Measurements from ENCODE around the gene MRTFB. TPM values are rescaled to one million over a fixed set of nuclear protein-coding genes. Genes with fewer than 3 reads are reported as not detected.

MRTFB gene
- total RNA-seq, 2 experiments from 2014 or later = 12.1 to 13.3 TPM

DNA sequence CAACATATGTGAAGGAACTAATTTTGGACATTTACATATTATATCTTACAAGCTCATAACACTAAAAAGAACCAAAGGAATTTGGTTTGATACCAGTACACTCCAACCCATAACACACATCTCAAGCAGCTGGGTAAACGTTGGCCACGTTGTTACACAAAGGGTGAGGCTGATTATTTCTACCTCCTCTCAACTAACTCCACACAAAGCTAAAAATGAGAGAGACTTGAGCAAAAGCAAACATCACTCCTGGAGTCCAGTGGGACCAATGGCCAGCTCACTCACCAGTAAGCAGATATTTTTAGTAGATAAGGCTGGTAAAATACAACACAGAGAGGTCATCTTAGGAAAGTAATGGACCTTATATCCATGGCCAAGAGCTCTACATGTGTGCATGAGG is 207.6 kb downstream of the MRTFB start:
- Mint-ChIP-seq H3K36me3 (no peaks in the 10 kb centered on the region), H3K27ac (no peak overlapping the region), H3K4me1 (no peaks in the 10 kb centered on the region), H3K9me3 (ENCODE audit: low read depth) (no peaks in the 10 kb centered on the region), H3K27me3 (peaks cover 8% of the 10 kb centered on the region), H3K4me3 (no peak overlapping the region)
- no peak for ATAC-seq
- CTCF ChIA-PET = no interaction called here
- DNase-seq = no peak

DNA sequence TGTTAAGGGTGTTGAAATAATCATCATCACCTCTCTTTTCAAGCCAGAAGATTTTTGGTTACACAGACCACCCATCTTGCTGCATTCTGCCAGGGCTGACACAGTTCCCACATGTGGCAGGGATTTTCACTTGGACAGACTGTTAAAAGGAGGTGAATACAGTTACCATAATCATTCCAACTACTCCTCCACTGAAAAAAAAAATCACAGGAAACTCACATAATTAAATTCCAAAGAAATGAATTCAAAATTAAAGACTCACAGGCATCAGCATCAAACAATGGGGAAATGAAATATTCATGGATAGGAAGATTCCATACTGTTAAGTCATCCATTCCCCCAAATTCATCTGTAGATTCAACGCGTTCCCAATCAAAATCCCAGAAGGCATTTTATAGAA is 209.4 kb downstream of the MRTFB start:
- no peak for ATAC-seq
- Mint-ChIP-seq H3K36me3 (no peaks in the 10 kb centered on the region), H3K4me3 (no peak overlapping the region), H3K27ac (no peak overlapping the region), H3K9me3 (ENCODE audit: low read depth) (no peaks in the 10 kb centered on the region), H3K27me3 (peaks cover 9% of the 10 kb centered on the region), H3K4me1 (peaks cover 9% of the 10 kb centered on the region)
- DNase-seq = no peak
- CTCF ChIA-PET = interaction anchor here (0.8 kb wide), 1 partner anchor 16 kb away, joined by 3 read pairs; no protein-coding TSS in a partner anchor

DNA sequence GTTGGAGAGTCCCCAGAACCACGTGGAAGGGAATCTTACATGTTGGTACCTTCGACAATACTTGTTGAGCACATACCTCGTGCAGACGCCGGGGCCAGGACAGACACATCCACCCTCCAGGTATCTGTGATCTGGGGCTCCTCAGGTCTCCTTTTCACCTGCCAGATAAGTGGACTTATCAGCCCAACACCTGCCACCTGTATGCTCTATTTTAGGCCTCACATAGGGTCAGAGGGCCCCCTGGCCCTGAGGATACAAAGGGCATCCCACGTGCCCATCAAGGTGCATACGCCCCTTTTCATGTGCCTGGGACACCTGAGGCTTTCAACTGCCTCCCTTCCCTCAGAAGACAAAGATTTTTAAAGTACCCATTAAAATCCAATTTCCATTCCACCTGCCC is 212.7 kb downstream of the MRTFB start:
- Mint-ChIP-seq H3K4me3 (no peak overlapping the region), H3K9me3 (ENCODE audit: low read depth) (no peaks in the 10 kb centered on the region), H3K27me3 (peaks cover 2% of the 10 kb centered on the region), H3K27ac (no peak overlapping the region), H3K36me3 (no peaks in the 10 kb centered on the region), H3K4me1 (peaks cover 20% of the 10 kb centered on the region)
- ATAC-seq (no peak), DNase-seq (no peak)
- CTCF ChIA-PET = interaction anchor here (0.9 kb wide), 1 partner anchor 360 kb away, joined by 5 read pairs; no protein-coding TSS in a partner anchor

- Mint-ChIP-seq H3K27ac (no peak overlapping the region), H3K9me3 (ENCODE audit: low read depth) (peaks cover 4% of the 10 kb centered on the region), H3K4me1 (peaks cover 20% of the 10 kb centered on the region), H3K36me3 (peaks cover 3% of the 10 kb centered on the region), H3K4me3 (peak overlapping the region; percentile 80), H3K27me3 (peaks cover 2% of the 10 kb centered on the region)
- ATAC-seq (no peak), DNase-seq (no peak)
- CTCF ChIA-PET = interaction anchor here (0.9 kb wide), 1 partner anchor 361 kb away, joined by 5 read pairs; no protein-coding TSS in a partner anchor
These were observed 213.3 kb downstream of the MRTFB start for GRCh38 chr16:14284371-14284770.

DNA sequence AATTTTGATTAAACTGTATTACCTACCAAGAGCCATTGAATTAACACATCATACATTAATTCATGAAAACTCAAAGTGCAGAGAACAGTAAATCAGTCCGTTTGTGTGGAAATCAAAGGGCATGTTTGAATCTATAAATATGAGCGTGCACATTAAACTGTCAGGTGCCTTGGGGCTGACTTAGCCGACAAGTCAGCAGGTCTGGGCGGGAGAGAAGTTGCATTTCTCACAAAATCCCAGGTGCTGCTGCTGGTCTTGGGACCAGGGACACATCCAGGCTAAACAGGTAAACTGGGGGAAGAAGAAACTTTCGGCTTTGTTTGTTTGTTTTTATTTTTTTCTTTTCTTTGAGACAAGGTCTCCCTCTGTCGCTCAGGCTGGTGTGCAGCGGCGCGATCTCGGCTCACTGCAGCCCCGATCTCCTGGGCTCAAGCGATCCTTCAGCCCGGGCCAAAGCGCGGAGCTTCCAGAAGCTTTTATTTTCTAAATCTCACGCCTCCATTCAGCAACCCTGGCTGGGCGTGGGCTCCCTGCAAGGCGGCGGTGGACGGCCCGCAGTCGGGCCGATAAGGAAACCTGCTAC is 213.9 kb downstream of the MRTFB start:
- peak; percentile 63 for ATAC-seq
- Mint-ChIP-seq H3K36me3 (peaks cover 3% of the 10 kb centered on the region), H3K9me3 (ENCODE audit: low read depth) (peaks cover 6% of the 10 kb centered on the region), H3K4me1 (peaks cover 20% of the 10 kb centered on the region), H3K27ac (peak overlapping the region; percentile 82), H3K27me3 (peaks cover 2% of the 10 kb centered on the region), H3K4me3 (peak overlapping the region; percentile 80)
- CTCF ChIA-PET = interaction anchor here (1.0 to 3.4 kb wide), 10 partner anchors 10 to 368 kb away, joined by 3 to 33 read pairs (median 4); partner anchors contain the start of gene ERCC4
- DNase-seq = peak; percentile 78

- Mint-ChIP-seq H3K9me3 (ENCODE audit: low read depth) (peaks cover 8% of the 10 kb centered on the region), H3K36me3 (peaks cover 3% of the 10 kb centered on the region), H3K27me3 (peaks cover 2% of the 10 kb centered on the region), H3K27ac (peak overlapping the region; percentile 82), H3K4me3 (peak overlapping the region; percentile 80), H3K4me1 (peaks cover 20% of the 10 kb centered on the region)
- CTCF ChIA-PET = interaction anchor here (0.9 to 3.4 kb wide), 13 partner anchors 9 to 369 kb away, joined by 3 to 33 read pairs (median 3); partner anchors contain the start of genes BFAR, ERCC4 and MRTFB
- ATAC-seq (peak; percentile 88), DNase-seq (peak; percentile 93)
These were observed 214.6 kb downstream of the MRTFB start for GRCh38 chr16:14285513-14286367.

DNA sequence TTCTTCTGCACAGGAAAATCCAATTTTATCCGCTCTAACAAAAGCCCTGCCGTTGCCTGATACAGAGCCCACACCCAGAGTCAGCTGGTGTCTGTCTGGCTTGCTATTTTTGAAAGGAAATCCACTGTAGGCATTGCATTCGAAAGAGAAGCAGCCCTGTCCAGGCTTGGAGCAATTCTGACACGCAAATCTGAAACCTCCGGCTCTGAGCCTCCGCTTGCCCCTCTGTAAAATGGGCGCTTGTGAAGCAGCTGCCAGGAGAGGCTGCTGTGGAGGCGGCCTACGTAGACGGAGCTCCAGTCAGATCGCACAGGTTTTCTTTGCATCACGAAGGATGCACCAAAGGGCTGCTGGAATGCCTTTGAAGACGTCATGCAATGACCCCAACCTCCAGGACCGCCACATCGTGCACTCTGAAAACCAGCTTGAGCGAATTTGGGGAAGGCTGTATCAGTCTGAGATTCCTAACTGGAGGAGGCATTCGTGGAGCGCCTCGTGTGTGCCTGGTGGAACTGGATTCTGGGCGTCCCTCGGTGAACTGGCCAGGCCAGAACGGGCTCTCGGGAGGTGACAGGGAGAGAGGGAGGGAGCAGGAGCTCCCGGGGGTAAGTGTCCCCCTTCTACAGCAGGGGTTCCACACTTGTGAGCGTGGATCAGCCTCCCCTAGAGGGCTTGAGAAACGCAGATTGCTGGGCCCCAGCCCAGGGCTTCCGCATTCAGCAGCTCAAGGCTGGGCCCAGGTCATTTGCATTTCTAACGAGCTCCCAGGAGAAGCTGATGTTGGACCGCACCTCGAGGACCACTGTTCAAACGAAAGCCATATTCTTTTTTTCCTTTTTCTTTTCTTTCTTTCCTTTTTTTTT is 215.5 kb downstream of the MRTFB start:
- ATAC-seq = peak; percentile 1
- H3K9me3 Mint-ChIP-seq (ENCODE audit: low read depth) = peaks cover 8% of the 10 kb centered on the region

GRCh38 chr16:14289692-14290340 is 218.7 kb downstream of the MRTFB start:
- Mint-ChIP-seq H3K36me3 (peaks cover 3% of the 10 kb centered on the region), H3K4me3 (no peak overlapping the region), H3K4me1 (peaks cover 13% of the 10 kb centered on the region), H3K9me3 (ENCODE audit: low read depth) (peaks cover 8% of the 10 kb centered on the region), H3K27me3 (no peaks in the 10 kb centered on the region), H3K27ac (no peak overlapping the region)
- no peak for DNase-seq
- no peak for ATAC-seq
- CTCF ChIA-PET = interaction anchor here (0.9 kb wide), 1 partner anchor 20 kb away, joined by 3 read pairs; no protein-coding TSS in a partner anchor

More for the DNA sequence above, 215.5 kb downstream of the MRTFB start:
- H3K4me3 Mint-ChIP-seq = peak overlapping the region; percentile 80
- peak; percentile 54 for DNase-seq
- CTCF ChIA-PET = interaction anchor here (0.8 to 3.4 kb wide), 8 partner anchors 9 to 370 kb away, joined by 3 to 33 read pairs (median 6); partner anchors contain the start of genes BFAR, ERCC4 and MRTFB
- H3K27me3 Mint-ChIP-seq = peaks cover 2% of the 10 kb centered on the region
- peaks cover 20% of the 10 kb centered on the region for H3K4me1 Mint-ChIP-seq
- H3K36me3 Mint-ChIP-seq = peaks cover 3% of the 10 kb centered on the region
- H3K27ac Mint-ChIP-seq = peak overlapping the region; percentile 68

DNA sequence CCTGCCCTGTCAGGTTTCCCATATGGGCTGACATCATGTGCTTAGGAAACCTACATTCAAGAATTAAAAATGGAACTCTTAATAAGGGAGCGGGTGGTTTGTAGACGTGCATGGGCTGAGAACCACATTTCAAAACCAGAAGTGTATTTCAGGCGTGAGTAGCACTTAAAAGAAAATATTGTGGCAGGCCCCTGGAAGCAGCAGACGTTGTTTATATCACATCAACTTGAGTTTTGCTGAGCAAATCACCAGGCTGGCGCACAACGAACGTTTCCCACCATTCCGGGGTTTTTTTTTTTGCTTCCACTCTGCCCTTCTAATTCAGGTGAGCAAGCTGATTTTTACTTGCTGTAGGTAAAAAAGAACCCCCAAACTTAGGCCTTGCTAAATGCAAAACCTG is 220.2 kb downstream of the MRTFB start:
- H3K27ac Mint-ChIP-seq = no peak overlapping the region
- H3K27me3 Mint-ChIP-seq = no peaks in the 10 kb centered on the region
- DNase-seq = no peak
- CTCF ChIA-PET = no interaction called here
- peaks cover 3% of the 10 kb centered on the region for H3K36me3 Mint-ChIP-seq
- no peak overlapping the region for H3K4me3 Mint-ChIP-seq
- peaks cover 6% of the 10 kb centered on the region for H3K4me1 Mint-ChIP-seq
- peaks cover 8% of the 10 kb centered on the region for H3K9me3 Mint-ChIP-seq (ENCODE audit: low read depth)
- ATAC-seq = no peak

GRCh38 chr16:14292051-14292825 is 221.1 kb downstream of the MRTFB start:
- no peak overlapping the region for H3K27ac Mint-ChIP-seq
- no peak for ATAC-seq
- H3K27me3 Mint-ChIP-seq = no peaks in the 10 kb centered on the region
- peaks cover 1% of the 10 kb centered on the region for H3K4me1 Mint-ChIP-seq
- no peak overlapping the region for H3K4me3 Mint-ChIP-seq
- peaks cover 3% of the 10 kb centered on the region for H3K36me3 Mint-ChIP-seq
- CTCF ChIA-PET = no interaction called here
- H3K9me3 Mint-ChIP-seq (ENCODE audit: low read depth) = peaks cover 8% of the 10 kb centered on the region
- DNase-seq = no peak

- Mint-ChIP-seq H3K9me3 (ENCODE audit: low read depth) (no peaks in the 10 kb centered on the region), H3K27me3 (peaks cover 16% of the 10 kb centered on the region), H3K4me3 (no peak overlapping the region), H3K36me3 (no peaks in the 10 kb centered on the region), H3K4me1 (peaks cover 4% of the 10 kb centered on the region), H3K27ac (no peak overlapping the region)
- DNase-seq (no peak), ATAC-seq (no peak)
- CTCF ChIA-PET = no interaction called here
These were observed 225.5 kb downstream of the MRTFB start for GRCh38 chr16:14296663-14297062.
